Breast epithelium (tissue), 3 donors: Measurements from ENCODE around the gene RNF220.

ENCODE experiments used
- POLR2A ChIP-seq: fragments of 450-650 bp; IDR thresholded peaks from one replicate; pipeline ENCODE4 v1.6.1; 2016; ENCODE audit warnings: antibody characterized with exemption, mild to moderate bottlenecking, moderate library complexity
- POLR2AphosphoS5 ChIP-seq, 3 donors: sonication (generic); formaldehyde crosslinking; IDR thresholded peaks; one replicate each; pipeline ENCODE4 v1.6.1; 2017; ENCODE audit warnings: antibody characterized with exemption in 3 of 3
- TF ChIP-seq, protein P1 (sequence below), 3 donors: fragments of 450-650 bp; IDR thresholded peaks; one replicate each; pipeline ENCODE4 v1.5.1; 2016 to 2017; ENCODE audit warnings: antibody characterized with exemption in 3 of 3, mild to moderate bottlenecking in 3 of 3, moderate library complexity in 3 of 3

DNA sequence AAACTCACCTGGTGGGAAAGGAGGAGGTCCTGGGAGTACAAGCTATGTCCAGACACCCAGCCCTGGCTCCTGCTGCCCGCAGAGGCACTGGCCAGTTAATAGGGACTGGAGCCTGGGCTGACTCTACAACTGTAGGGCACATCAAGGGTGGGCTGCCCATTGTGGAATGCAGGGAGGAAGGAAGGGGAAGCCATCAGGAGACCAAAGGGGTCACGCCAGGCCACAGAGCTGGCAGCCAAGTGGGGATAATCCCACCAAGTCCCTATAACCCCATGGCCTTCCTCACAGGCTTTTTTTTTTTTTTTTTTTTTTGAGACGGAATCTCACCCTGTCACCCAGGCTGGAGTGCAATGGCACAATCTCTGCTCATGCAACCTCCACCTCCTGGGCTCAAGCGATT is 254.5 kb downstream of the RNF220 start:
- TF ChIP-seq, protein P1, sequence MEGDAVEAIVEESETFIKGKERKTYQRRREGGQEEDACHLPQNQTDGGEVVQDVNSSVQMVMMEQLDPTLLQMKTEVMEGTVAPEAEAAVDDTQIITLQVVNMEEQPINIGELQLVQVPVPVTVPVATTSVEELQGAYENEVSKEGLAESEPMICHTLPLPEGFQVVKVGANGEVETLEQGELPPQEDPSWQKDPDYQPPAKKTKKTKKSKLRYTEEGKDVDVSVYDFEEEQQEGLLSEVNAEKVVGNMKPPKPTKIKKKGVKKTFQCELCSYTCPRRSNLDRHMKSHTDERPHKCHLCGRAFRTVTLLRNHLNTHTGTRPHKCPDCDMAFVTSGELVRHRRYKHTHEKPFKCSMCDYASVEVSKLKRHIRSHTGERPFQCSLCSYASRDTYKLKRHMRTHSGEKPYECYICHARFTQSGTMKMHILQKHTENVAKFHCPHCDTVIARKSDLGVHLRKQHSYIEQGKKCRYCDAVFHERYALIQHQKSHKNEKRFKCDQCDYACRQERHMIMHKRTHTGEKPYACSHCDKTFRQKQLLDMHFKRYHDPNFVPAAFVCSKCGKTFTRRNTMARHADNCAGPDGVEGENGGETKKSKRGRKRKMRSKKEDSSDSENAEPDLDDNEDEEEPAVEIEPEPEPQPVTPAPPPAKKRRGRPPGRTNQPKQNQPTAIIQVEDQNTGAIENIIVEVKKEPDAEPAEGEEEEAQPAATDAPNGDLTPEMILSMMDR (IDR thresholded peaks at IDR 0.05), result no peak
- TF ChIP-seq POLR2AphosphoS5 (IDR thresholded peaks at IDR 0.05), result no peak
- no peak for TF ChIP-seq POLR2A
